KG1 (cell line): Measurements from ENCODE around the gene TXNDC5.

ENCODE experiments used
- DNase-seq: peaks from one replicate; lab custom pipeline; 2025; lab: John Stamatoyannopoulos, UW

The TXNDC5 gene

DNA sequence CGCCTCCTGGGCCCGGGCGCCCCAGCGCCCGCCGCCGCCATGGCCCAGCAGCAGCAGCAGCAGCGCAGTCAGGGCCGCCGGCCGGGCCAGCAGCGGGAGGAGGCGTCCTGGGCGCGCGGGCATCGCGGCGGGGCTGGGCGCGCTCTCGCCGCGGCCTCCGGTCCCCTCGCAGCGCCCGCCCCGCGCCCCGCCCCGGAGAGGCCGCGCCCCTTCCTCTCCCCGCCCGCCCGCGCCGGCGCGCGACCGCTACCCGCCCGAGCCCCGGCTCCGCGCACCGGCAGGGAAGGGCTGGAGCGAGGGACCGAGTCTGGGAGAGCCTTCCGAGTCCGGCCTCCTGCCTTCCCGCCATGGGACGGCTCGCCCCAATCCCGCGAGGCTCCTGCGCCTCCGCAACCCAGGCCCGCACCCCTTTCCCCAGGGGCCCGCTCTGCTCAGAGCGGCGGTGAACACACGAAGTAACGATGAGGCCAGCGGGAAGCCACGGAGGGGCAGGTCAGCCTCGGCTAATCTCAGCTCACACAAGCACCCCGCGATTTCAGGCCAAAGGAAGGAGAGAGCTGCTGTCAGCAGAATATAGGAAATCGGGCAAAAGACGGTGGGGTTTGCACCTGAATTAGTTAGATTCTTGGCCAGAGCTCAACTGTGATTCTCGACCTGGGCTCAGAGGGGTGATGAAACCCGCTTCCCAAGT is at the start of gene TXNDC5:
TXNDC5 (minus strand) TSS at position 135 of the 691 bp plus-strand sequence; CDS start at position 123, 12 bp downstream.
- peak; percentile 16 for DNase-seq

DNA sequence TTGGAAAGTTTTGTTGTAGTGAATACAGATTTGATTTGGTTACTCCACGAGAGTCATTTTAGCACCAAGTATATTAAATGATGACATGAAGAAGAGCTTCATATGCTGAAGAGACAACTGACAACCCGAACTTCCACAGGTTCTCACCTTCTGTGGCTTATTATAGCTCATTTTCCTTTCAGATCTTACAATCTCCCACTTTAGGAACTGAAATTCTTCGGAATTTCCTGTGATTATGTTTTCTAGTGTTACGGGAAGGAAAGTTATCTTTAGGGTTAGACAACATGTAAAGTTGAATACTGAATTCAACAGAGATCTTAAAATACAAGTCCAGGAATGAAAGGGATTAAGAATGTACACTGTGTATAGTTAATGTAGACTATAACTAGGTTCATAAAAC is 49.6 kb upstream of the TXNDC5 start:
- DNase-seq = no peak

DNA sequence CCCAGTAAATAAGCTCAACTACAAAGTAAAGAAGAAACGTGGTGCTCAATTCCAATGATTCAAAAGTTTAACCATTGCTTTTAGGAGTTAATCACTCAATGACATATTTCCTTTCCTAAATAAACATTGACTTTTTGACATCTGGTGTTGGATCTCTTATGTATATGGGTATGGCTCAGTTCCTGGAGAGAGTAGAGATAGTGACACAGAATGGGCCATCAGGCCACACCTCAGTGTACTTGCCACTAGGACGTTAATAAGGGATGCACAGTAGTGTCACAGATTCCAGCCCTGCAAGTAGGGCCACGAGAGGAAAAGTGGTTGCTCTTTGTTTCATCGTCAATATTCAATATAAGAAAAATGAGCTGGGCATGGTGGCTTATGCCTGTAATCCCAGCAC is 48.9 kb upstream of the TXNDC5 start:
- no peak for DNase-seq

- DNase-seq = no peak
Measured at GRCh38 chr6:7958464-7958863, 47.9 kb upstream of the TXNDC5 start.

GRCh38 chr6:7956257-7956656 is 45.7 kb upstream of the TXNDC5 start:
- no peak for DNase-seq

- no peak for DNase-seq
Measured at GRCh38 chr6:7954477-7955200, 44.1 kb upstream of the TXNDC5 start.

DNA sequence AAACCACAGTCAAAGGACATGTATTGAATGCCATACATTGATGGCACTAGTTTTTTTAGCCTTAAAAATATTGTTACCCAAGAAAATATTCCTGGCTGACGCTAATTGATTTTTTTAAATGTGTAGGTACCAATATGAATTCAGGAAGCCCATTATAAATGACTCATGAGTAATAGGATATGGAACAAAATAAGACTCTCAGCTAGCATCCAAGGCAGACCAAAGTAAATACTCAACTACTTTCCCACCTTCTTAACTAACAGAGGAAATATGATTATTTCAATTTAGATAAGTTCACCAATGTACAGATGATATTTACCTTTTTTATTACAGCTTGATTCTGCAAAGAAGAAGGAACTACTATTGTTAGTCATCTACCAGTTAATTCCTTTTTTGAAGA is 43.2 kb upstream of the TXNDC5 start:
- DNase-seq = no peak

GRCh38 chr6:7939864-7940228 is 29.3 kb upstream of the TXNDC5 start:
- no peak for DNase-seq

GRCh38 chr6:7939184-7939863 is 28.7 kb upstream of the TXNDC5 start:
- DNase-seq = no peak

GRCh38 chr6:7938562-7939183 is 28.1 kb upstream of the TXNDC5 start:
- peak; percentile 37 for DNase-seq

DNA sequence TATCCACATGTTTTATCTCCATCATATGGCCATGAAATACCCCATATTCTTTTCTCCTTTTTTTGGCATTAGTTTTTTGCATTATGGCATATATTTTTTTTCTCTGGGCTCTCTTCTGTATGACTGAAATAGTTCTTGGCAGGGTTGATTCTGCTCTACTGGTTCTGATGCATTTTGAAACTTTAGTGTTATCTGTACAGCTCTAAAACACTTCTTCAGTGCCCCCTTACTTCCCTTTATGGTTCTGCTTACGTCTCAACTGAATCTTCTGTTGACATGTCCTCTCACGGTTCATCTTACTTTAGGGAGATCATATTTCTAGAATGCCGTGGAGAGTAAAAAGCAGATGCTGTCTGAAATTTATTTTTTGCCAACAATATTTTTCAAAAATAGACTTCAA is 23.2 kb upstream of the TXNDC5 start:
- DNase-seq = no peak

DNA sequence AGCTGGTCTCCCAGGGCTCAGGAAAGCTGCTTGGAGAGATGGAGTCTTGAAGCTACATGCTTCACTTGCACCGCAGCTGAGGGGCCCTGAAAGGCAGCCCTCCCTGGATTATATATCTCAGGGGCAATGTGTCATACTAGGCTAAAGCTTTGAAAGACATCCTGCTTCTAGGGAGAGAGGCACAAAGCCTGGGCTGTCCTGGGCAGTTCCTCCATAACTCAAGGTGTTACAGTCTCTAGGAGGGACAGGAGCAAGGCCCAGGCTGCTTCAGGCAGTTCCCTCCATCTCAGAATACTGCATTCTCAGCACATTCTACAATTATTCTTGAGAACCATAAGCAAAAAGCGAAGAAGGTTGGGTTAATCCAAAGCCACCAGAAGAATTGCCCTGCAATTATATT is 22.0 kb upstream of the TXNDC5 start:
- no peak for DNase-seq

DNA sequence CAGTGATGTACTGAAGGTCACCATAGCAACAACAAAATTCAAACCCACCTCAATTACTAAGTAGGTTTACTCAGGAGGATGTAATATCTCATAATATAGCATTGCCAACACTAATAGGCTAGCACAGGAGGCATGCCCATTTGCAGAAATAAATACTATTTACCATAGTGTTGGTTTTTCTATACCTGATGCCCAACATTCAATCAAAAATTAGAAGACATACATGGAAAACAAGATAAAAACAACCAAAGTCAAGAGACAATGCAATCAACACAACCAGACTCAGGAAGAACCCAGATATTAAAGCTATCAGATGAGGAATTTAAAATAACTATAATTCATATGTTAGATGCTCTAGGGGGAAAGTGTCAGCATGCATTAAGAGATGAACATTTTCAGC is 14.3 kb upstream of the TXNDC5 start:
- no peak for DNase-seq

DNA sequence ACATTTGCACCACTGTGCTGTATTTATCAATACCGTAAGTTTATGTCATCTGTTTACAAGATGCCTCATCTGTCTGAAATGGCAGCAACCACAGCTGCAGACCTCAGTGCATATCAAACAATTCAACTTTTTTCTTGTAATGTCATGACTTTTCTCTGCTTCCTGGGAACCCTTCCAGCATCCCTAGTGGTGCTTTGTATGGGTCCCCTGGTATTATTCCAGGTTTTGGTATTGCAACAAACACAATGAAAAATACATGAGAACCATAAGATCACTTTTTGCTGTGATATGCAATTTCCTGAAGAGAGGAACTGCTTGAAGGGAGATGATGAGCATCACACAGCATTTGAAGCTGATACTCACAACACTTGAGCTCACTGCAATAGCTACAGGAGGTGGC is 12.0 kb upstream of the TXNDC5 start:
- DNase-seq = no peak

GRCh38 chr6:7921632-7922092 is 11.1 kb upstream of the TXNDC5 start:
- no peak for DNase-seq

GRCh38 chr6:7921046-7921445 is 10.5 kb upstream of the TXNDC5 start:
- no peak for DNase-seq

DNA sequence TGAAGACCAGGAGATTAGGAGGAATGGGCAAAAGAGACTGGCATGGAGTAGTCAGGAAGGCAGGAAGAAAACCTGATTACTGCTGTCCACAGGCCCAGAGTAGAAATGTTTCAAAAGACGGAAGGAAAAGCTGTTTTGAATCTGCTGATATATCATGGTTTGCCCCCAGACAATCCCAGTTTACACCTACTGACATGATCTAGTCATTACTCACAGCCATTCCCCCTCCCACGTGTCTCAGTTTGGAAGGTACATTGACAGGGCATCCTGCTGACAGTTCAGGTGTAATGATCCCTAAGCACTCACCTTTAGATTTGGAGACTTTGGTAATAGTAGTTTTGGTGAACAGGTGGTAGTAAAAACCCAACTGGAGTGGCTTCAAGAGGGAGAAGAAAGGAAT is 9.8 kb upstream of the TXNDC5 start:
- DNase-seq = no peak

DNA sequence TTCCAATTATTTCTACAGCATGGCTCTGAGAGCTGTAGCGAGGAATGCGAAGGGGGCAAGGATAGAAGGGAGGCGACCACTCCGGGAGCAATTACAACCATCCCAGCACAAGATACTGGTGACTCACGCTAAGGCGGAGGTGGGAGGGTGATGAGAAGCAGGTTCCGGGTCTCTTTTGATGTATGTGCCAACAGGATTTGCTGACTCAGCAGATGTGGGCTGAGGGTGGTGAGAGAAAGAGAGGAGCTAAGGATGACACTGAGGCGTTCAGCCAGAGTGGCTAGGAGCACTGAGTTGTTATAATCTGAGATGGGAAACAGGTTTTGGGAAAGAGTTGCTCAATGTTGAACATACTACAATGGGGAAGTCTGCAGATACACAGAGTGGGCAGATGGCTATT is 9.3 kb upstream of the TXNDC5 start:
- DNase-seq = no peak

DNA sequence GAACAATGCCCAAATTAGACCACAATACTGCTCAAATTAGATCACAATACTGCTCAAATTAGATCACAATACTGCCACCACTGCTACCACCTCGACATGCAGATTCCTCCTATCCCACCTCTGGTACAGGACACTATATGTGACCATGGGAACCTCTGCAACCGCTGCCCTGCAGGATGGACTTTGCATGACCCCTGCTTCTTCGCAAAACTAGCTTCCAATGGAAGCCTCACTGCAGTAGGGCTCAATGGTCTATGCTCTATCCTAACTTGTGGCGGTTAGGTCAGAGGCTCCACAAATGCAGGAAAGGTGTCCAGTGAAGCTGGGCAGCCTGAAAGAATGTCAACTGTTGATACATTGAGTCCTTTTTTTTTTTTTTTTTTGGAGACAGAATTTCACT is 7.8 kb upstream of the TXNDC5 start:
- no peak for DNase-seq

- DNase-seq = no peak
Measured at GRCh38 chr6:7917729-7918128, 7.1 kb upstream of the TXNDC5 start.

GRCh38 chr6:7916959-7917358 is 6.4 kb upstream of the TXNDC5 start:
- DNase-seq = no peak

DNA sequence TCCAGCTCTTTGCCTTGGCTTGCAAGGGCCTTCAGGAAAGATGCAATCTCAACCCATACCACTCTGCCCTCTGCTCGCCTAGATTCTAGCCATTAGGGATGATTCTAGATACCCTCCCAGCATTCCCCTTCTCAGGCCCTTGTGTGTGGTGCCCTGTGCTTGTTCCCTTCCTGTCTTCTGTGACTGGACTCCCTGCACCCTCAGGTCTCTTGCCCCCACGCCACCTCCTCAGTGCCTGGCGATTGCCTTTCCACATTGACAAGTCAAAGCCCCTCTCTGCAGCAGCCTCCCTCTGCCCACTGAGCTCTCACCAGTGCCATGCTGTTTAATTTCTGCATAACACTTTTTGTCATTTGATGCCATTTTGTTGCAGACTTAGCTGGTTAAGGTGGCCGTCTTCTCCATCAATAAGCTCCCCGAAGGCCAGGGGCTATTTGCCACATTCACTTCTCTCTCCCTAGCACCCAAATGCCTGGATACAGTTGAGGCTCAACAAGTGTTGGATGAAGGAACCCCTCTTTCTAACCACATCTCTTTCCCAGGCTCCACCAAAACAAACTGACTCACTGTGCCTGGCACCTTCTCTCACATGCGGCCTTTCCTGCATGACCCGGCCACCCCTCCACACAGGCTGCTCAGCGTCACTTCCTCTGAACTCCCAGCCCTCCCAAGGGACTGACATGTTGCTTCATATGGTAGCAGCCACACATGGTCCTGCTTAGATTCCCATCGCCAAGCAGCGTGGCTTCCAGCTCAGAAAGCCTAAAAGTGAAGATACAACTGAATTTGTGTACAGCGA is 4.6 kb upstream of the TXNDC5 start:
- DNase-seq = no peak
